GM19240 (cell line): ENCODE data around the gene CCDC3.
"Not testable (repeated sequence)": the region's sequence is repeated elsewhere in the genome, so short reads cannot be mapped to it uniquely, and the experiment has no call there.

Experiments
- DNase-seq: peaks from one replicate; pipeline ENCODE4 v3.0.0; 2011; ENCODE audit warnings: low spot score; ENCODE audit not compliant: insufficient read length

CCDC3 gene

DNA sequence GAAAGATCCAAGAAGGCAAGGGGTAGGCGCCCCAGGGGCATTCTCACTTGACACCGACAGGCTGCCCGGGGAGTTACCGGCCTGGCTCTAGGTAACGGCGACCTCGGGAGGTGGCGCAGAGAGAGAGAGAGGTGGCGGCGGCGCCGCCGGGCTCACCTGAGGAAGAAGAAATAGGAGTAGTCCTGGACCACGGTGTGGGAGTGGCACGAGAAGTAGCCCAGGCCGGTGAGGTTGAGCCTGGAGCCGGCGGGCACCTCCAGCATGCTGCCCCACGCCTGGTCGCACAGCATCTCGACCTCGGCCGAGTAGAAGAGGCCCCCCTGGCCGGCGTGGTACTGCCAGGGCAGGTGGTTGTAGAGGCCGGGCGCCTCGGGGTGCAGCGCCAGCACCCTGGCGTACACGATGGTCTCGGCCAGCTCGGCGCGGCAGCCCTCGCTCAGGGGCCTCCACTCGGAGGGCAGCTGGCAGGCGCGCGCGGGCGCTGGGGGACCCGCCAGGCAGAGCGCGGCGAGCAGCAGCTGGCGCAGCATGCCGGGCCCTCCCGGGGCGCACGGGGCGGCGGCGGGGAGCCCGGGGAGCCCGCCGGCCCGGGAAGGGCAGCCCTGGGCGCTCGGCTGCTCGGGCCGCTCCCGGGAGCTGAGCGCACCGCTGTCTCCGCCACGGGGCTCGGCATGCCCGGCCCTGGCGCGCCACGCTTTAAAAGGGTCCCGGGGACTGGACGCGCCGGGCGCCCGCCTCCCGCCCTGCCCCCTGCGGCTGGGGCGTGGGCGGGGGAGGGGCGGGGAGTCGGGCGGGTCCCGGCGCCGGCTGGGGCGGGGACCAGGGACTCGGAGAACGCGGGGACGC lies at the start of gene CCDC3:
Gene CCDC3, minus strand, starts transcription at position 673 of the 846 bp plus-strand sequence. Its CDS starts 143 bp downstream, at position 530.
- no peak for DNase-seq

DNA sequence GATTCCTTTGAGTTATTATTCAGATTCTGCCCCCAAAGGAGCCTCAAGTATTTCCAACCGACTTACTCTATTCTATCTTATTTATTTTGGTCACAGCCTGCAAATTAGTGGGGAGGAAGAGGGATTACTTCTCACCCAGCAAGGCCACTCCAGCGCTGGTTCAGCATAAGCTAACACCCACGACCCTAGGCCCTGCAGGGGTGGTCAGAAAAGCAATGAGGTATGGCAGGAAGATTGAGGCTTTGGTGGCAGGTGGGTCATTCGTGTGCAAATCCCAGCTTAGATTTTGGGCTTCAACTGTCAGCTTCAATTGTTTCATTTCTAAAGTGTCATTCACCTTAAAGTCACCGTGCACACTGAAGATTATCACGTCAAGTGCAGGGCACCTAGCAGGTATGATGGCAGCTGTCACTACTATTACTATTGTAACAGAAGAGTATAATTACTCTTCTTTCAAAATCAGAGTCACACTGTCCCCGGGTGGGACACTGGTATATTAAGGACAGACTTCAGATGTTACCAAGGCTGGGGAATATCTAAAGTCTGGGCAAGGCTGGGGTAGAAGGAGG lies 49.7 kb upstream of the CCDC3 start:
- DNase-seq, result no peak

DNA sequence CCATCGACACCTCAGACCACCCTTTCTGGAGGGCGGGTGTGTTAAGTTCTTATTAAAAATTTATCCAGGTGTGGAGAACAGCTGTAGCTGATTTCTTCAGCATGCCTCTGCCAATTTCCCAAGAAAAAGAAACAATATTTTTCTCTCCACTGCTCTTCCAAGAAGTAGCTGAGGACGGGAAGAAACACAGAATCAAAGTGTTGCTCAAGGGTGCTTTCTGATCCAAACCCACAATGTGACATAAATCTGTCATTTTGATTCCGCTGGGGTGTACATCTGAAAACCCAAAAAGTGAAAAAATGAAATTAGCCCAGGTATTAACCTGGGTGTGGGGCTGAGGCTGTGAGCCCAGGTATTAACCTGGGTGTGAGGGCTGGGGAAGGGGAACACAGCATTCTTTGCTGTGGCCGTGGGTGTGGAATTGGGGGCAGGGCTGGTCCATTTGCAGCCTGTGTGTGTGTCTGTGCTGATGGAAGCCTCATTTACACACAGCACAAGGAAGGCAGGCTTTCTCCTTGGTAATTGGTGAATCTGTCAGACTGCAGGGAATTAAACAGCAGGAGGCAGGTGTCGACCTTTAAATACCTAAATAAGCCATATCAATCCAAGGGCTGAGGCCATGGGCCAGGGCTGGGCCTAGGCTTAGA lies 48.4 kb upstream of the CCDC3 start:
- no peak for DNase-seq

DNA sequence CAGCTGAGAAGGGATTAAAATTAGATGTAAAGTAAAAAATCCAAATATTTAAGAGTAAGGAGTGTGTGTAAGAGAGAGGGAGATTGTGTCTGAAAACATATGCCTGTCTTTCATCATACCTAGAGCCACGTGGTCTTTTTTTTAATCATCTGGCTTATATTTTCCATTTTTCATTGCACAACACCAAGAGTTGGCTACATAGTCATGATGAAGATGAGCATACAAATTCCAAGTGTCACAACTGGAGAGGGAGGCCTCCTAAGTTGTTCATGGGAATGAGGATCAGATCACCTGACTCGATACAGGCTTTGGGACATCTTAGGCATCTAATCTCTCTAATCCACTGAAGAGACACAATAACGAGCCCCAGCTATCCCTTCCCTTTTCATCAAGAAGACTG lies 47.2 kb upstream of the CCDC3 start:
- DNase-seq, result no peak

DNA sequence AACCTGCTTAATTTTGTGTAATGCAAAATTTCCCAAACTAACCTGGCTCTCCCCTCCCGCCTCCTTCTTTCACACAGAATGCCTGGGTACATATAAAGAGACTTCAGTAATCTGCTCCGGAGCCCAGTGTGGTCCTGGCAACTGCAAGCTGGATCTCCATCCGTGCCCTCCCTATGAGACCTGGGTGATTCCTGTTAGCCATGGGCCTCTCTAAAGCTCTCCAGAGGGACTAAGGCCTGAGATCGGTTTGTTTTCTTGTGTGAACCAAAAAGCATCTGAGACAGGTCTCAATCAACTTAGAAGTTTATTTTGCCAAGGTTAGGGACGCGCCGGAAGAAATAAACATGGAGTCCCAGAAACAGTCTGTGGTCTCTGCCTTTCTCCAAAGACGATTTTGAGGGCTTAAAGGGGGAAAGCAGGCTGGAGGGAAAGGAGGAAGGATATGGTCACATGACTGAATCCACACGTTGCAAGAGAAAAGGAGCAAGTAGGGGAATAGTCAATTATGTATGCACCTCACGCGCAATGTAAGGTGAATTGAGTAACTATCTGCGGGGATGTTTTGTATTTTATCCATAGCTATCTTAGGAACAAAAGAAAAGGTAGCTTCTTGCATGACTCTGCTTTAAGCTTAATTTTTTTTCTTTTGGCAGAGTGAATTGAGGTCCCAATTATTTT lies 46.2 kb upstream of the CCDC3 start:
- no peak for DNase-seq

DNA sequence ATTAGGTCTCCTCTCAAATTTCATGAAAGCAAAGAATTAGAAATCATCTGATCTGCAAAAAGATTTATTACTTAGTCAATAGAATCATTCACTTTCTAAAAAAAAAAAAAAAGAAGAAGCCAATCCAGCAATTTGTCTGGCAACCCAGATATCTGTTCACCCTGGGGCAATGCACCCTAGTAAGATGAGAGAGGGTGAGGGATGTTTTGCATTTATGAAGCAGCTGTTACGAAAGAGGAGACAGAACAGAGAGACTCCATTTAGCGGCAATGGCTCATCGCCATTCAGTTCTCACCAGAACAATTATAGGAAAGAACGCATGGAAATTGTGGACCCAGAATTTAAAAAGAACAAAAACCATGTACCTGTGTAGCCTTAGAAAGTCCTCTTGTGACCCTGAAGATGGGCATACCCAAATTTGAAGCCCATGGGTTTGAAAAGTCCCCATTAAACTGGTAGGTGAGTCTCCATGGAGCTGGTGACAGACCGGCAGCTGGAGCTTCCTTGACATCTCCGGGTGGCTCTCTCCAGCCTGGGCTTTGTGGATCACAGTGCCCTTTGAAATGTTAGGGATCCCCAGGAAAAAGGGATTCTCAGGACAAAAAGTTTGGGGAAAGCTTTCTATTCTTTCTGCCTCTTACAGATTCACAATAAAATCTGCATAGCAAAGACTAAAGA lies 45.5 kb upstream of the CCDC3 start:
- no peak for DNase-seq

DNA sequence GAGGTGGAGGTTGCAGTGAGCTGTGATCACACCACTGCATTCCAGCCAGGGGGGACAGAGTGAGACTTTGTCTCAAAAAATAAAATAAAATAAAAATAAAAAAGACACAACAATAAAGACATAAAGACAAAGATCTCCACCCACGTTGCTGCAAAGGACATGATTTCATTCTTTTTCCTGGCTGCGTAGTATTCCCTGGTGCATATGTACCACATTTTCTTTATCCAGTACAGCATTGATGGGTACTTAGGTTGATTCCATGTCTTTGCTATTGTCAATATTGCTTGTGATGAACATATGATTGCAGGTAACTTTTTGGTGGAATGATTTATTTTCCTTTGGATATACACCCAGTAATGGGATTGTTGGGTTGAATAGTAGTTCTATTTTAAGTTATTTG lies 42.0 kb upstream of the CCDC3 start:
- DNase-seq, result no peak

DNA sequence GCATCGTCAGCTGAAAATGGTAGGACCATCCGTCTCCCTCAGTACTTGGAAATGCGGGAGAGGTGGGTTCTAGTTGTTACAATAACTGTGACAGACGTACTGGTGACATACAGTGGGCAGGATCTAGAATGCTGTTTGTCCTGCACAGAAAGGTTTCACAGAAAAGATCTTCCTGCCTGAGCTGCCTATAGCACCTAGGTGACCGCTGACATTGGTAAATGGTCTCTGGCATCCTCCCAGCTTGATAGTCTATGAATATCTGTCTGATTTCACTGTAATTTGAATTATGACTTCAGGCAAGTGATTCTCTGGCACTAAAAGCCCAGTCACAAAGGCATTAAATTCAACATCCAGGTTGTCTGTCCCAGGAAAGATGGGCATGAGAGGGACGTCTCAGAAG lies 38.2 kb upstream of the CCDC3 start:
- DNase-seq, result no peak

DNA sequence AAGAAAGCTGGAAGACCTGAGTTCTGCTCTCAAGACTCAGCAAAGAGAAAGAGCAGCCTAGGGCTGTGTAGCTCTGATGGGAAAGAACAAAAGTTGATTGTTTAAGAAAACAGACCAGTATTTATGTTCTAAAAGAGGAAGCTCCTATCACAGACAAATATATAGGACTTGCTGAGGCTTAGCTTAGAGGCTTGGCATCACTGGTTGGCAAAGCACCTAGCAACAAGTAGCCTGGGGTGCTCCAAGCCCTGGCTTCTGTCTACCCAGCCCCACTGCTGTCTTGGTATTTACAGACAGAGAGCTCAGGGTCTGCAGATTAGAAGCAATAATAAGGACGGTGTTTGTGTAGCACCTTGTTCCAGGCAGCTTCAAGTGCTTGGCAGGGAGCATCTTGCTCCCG lies 36.9 kb upstream of the CCDC3 start:
- DNase-seq, result no peak

DNA sequence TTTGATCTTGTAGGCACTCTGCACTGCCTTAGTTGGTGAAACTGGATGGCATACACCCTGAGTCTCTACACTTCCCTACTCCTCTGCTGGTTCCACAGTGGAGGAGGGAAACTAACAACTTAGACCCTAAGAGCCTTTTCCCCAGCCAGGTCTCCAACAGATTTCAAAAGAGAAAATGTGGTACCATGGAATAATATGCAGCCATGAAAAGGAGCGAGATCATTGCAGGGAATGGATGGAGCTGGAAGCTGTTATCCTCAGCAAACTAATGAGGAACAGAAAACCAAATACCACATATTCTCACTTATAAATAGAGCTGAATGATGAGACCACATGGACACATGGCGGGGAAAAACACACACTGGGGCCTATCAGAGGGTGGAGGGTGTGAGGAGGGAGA lies 36.3 kb upstream of the CCDC3 start:
- no peak for DNase-seq

DNA sequence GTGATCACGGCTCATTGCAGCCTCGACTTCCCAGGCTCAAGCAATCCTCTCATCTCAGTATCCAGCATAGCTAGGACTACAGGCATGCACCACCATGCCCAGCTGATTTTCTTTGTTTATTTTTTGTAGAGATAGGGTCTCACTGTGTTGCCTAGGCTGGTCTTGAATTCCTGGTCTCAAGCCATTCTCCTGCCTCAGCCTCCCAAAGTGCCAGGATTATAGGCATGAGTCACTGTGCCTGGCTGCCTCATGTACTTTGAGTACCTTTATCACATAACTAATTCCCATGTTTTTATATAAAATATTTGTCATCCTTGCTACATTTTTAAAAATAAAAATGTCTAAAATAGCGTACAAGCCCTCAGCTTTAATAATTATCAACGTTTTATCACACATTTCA lies 35.3 kb upstream of the CCDC3 start:
- no peak for DNase-seq

DNA sequence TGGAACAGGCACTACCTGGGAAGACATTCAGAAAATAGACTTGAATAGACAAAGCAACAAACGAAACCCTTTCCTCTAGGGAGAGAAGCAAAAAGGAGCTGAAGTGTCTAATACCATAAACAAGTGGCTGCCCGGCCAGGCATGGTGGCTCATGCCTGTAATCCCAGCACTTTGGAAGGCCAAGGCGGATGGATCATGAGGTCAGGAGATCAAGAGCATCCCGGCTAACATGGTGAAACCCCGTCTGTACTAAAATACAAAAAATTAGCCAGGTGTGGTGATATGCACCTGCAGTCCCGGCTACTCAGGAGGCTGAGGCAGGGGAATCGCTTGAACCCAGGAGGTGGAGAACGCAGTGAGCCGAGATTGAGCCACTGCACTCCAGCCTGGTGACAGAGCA lies 34.2 kb upstream of the CCDC3 start:
- not testable (repeated sequence) for DNase-seq

DNA sequence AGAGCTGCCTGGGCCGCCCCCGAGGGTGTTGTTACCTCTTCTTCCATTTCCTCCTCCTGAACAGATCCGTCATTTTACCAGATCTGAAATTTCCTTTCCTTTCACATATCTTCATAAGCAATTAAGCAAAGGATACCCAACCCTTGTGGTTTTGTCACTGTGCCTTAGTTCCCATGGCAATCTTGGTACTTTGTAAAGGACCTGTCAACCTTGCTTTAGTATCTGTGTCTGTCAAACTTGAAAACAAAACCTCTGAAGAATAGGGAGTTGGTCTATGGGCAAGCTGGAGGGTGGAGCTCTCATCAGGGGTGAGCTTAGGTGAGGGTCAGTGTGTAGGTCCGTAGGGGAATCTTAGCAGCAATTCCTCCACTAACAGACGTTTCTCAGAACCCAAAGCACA lies 25.4 kb upstream of the CCDC3 start:
- no peak for DNase-seq

DNA sequence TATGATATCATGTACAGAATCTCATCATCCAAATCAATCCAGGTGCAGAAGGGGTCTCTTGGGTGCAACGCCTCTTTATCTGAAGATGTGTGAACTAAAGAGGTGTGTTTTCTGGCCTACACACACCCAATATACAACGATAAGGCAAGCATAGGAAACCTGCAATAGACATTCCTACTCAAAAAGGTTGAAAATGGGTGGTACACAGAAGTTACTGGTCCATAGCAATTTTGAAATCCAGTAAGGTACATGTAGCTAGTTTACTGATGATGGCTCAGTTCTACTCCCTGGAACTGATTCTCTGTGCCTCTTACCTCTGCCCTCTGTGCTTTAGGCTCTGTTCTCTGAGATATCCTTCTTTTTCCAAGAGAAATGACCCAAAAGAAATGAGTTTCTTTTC lies 22.2 kb upstream of the CCDC3 start:
- no peak for DNase-seq

DNA sequence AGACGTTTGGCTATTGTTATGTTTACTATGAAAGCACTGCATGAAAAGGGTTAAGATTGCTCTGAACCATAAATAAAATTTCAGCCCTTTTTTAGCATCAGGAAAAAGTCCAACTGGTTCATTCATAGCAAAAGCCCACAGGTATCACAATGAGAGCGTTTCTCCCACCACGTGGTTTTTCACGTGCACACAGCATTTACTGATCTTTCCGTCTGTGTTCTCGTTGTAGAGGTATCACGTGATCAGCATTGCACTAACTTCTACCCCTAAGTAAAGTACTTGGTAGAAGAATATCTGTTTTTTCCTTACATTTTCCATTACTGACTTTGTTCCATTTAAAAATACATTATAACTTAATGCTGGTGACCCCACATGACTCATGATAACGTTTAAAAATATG lies 17.8 kb upstream of the CCDC3 start:
- no peak for DNase-seq

DNA sequence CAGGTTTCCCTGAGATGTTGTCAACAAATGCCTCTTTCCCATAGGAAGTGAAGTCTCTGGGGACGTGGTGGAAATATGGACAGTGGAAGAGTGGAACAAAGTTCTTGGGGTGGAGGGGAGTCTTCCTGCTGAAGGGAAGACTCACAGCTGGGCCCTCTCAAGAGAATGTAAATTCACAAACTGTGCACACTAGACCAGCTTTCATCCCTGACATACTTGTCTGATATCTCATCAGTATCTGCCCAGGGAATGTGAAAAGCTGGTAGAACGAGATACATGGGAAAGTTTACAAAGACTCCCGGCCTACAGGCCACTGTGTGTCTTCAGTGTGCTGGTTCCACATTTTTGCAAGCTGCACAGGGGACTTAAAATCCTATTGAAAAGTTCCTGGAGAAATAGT lies 16.7 kb upstream of the CCDC3 start:
- DNase-seq, result no peak

DNA sequence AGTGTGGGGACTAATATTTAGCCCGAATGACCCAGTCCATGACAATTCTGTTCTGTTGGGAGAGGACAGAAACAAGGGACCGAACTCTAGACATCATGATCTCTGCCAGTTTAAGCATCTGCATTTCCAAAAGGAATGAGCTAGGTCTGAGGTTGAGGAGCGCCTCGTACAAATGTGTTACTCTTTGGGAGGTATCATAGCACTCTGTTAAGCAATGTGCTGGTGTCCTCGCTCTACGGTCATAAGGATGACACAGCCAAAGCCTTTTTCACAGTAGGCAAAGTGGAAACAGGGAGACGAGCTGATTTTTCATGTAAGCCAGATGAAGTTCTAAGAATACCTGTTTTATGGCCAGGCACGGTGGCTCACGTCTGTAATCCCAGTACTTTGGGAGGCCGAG lies 15.4 kb upstream of the CCDC3 start:
- DNase-seq, result no peak

DNA sequence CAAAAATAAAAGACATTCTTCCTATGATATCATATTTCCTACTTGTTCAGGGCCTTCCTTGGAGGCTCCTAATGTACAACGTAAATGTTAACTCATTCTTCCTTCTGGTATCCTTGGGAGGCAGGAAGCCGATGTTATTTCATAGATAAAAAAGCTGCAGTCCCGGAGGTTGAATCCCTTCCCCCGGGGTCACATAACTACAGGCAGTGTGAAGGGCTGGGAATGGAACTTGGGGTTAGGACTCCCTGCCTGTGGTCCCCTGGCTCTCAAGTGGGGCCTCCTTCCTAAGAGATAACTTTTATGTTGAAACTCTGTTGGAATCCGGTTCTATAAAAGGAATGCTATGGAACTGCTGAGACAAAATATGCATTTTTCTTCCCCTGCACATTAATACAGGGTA lies 14.9 kb upstream of the CCDC3 start:
- no peak for DNase-seq

DNA sequence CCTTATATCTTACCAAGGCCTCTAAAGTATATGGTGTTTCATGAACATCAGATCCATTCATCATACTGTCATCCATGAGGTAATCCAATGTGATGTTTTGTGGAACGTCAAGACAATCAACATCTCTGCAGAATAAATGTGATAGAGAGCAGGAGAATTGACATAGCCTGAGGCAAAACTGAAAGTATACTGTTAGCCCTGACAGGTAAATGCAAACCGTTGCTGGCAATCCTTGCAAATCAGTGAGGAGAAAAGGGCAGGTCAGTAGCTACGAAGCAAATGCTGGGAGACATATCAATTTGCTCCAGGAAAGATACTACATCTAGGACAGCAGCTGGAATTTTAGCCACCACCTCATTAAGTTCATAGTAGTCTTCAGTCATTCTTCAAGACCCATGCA lies 4.5 kb upstream of the CCDC3 start:
- no peak for DNase-seq

DNA sequence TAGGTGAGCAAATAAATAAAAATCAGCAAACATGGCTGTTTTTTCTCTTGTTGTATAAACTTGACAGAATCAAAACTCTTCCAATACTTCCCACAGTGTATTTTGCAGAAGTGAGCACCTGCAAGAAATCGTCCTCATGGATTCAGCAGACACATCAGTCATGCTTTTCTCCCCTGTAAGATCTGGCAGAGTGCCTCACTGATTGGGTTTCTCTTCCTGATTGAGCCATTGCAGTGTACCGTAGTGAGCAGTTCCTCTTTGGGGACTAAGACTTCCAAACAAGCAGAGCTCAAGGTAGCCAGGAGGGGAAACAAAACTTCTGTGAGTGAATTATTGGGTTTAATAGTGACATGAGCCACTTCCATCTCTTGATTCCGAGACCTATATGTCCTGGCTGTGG lies 2.2 kb upstream of the CCDC3 start:
- DNase-seq, result no peak

DNA sequence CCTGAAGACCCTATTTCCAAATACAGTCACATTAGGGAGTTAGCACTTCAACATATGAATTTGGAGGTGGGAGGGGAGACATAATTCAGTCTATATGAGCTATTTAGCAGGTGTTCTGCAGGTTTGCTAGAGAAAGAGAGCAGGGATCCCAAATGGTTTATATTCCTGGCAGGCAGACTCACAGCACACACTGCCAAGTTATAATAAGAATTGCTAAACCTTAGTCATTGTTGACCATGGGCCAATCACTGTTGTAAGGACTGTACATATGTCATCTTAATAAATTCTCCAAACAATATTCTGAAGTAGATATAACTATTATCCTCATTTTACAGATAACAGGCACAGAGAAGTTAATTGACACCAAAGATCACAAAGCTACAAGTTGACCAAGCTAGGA lies 1.5 kb upstream of the CCDC3 start:
- DNase-seq, result no peak

DNA sequence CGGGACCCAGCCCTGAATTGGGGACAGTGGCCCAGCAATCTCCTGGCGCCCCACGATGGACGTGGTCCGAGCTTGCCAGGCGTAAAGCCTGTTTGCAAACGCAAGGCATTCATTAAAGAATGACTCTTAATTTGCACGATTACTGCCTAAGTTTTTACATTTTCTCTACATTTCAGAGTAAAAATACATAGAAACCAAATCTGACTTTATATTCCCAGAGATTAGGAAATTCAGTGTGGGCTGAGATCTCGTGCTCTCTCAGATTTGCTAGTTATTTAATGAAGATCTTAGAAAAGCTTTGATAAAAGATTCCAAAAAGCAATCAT lies 337 bp upstream of the CCDC3 start:
- DNase-seq, result no peak
